Measurements from ENCODE around the gene ASTN1.
"Not testable (repeated sequence)": the region's sequence is repeated elsewhere in the genome, so short reads cannot be mapped to it uniquely, and the experiment has no call there.

The ASTN1 gene

DNA sequence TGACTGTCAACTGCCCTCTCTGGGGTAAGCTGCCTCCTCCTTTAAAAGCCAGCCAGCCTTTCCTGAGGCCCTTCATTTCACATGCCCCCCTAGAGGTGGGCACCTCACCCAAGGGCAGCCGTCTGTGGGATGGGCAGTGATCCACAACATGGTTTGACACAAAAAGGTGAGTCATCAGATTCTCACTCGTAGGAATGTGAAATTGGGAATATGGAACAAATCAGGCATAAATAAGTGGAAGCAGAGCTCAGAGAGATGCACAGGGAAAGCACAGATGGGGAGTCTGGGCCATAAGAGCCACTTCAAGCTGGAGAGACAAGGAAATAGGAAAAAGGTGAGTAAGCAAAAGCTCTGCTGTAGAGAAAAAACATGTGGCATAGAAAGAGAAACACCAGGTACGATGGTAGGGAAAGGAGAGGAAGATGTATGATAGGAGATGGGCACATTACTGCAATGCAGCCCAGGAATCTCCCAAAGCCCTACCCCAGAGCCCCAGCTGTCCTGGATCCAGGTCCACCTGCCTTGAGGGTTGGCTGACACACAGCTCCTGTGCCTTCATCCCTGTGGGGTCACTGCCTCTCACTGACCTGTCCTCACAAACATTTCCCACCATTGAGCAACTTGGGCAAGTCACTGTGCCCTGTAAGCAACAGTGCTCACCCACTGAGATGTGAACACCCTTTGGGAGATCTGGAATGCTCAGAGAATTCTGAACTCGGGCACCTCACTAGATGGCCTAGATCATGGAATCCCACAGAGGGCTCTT lies 86.6 kb downstream of the ASTN1 start:
- Histone ChIP-seq H3K27ac (ENCODE audit: low read depth in 2 of 2, low read length in 2 of 2) (no peak overlapping the region), H3K9me3 (ENCODE audit: control insufficient read depth in 2 of 2, low read length in 2 of 2) (no peaks in the 10 kb centered on the region), H3K36me3 (ENCODE audit: control insufficient read depth in 2 of 2, insufficient read depth in 2 of 2, low read length in 2 of 2) (no peaks in the 10 kb centered on the region), H3K4me3 (ENCODE audit: low read length in 2 of 2) (no peak overlapping the region), H3K4me1 (ENCODE audit: control insufficient read depth in 2 of 2, insufficient read depth in 2 of 2, low read length in 2 of 2) (no peaks in the 10 kb centered on the region), H3K9ac (ENCODE audit: low read depth in 1 of 2, low read length in 2 of 2) (no peak overlapping the region), H3K27me3 (ENCODE audit: control insufficient read depth in 2 of 2, insufficient read depth in 2 of 2, low read length in 2 of 2) (no peaks in the 10 kb centered on the region)

- Histone ChIP-seq H3K9ac (ENCODE audit: low read depth in 1 of 2, low read length in 2 of 2) (no peak overlapping the region), H3K36me3 (ENCODE audit: control insufficient read depth in 2 of 2, insufficient read depth in 2 of 2, low read length in 2 of 2) (no peaks in the 10 kb centered on the region), H3K4me3 (ENCODE audit: low read length in 2 of 2) (no peak overlapping the region), H3K9me3 (ENCODE audit: control insufficient read depth in 2 of 2, low read length in 2 of 2) (no peaks in the 10 kb centered on the region), H3K27me3 (ENCODE audit: control insufficient read depth in 2 of 2, insufficient read depth in 2 of 2, low read length in 2 of 2) (no peaks in the 10 kb centered on the region), H3K27ac (ENCODE audit: low read depth in 2 of 2, low read length in 2 of 2) (no peak overlapping the region), H3K4me1 (ENCODE audit: control insufficient read depth in 2 of 2, insufficient read depth in 2 of 2, low read length in 2 of 2) (no peaks in the 10 kb centered on the region)
Observed at GRCh38 chr1:177077006-177077405, 87.5 kb downstream of the ASTN1 start.

DNA sequence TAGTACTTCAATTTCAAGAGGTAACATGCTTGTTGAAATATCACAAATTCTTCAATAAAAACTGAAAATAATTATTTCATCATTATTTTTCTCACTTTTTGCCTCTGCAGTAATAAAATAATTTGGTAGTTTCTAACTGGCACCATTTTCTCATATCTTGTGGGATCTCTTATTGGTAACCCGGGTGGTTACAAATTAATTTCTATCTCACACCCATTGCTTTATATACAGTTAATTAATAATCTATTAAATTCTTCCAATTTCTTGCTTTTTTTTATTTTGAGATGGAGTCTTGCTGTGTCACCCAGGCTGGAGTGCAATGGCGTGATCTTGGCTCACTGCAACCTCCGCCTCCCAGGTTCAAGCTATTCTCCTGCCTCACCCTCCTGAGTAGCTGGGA lies 89.7 kb downstream of the ASTN1 start:
- H3K4me3 ChIP-seq (ENCODE audit: low read length in 2 of 2); H3K36me3 ChIP-seq (ENCODE audit: control insufficient read depth in 2 of 2, insufficient read depth in 2 of 2, low read length in 2 of 2); H3K27me3 ChIP-seq (ENCODE audit: control insufficient read depth in 2 of 2, insufficient read depth in 2 of 2, low read length in 2 of 2); H3K9me3 ChIP-seq (ENCODE audit: control insufficient read depth in 2 of 2, low read length in 2 of 2); H3K9ac ChIP-seq (ENCODE audit: low read depth in 1 of 2, low read length in 2 of 2); H3K4me1 ChIP-seq (ENCODE audit: control insufficient read depth in 2 of 2, insufficient read depth in 2 of 2, low read length in 2 of 2); H3K27ac ChIP-seq (ENCODE audit: low read depth in 2 of 2, low read length in 2 of 2): not testable (repeated sequence)

GRCh38 chr1:177069490-177069889 lies 95.0 kb downstream of the ASTN1 start:
- no peak overlapping the region for H3K4me3 ChIP-seq (ENCODE audit: low read length in 2 of 2)
- H3K4me1 ChIP-seq (ENCODE audit: control insufficient read depth in 2 of 2, insufficient read depth in 2 of 2, low read length in 2 of 2), result no peaks in the 10 kb centered on the region
- H3K9me3 ChIP-seq (ENCODE audit: control insufficient read depth in 2 of 2, low read length in 2 of 2), result no peaks in the 10 kb centered on the region
- no peak overlapping the region for H3K9ac ChIP-seq (ENCODE audit: low read depth in 1 of 2, low read length in 2 of 2)
- no peak overlapping the region for H3K27ac ChIP-seq (ENCODE audit: low read depth in 2 of 2, low read length in 2 of 2)
- no peaks in the 10 kb centered on the region for H3K27me3 ChIP-seq (ENCODE audit: control insufficient read depth in 2 of 2, insufficient read depth in 2 of 2, low read length in 2 of 2)
- H3K36me3 ChIP-seq (ENCODE audit: control insufficient read depth in 2 of 2, insufficient read depth in 2 of 2, low read length in 2 of 2), result no peaks in the 10 kb centered on the region

GRCh38 chr1:177067752-177068410 lies 96.6 kb downstream of the ASTN1 start:
- Histone ChIP-seq H3K27ac (ENCODE audit: low read depth in 2 of 2, low read length in 2 of 2) (no peak overlapping the region), H3K4me1 (ENCODE audit: control insufficient read depth in 2 of 2, insufficient read depth in 2 of 2, low read length in 2 of 2) (no peaks in the 10 kb centered on the region), H3K9ac (ENCODE audit: low read depth in 1 of 2, low read length in 2 of 2) (no peak overlapping the region), H3K27me3 (ENCODE audit: control insufficient read depth in 2 of 2, insufficient read depth in 2 of 2, low read length in 2 of 2) (no peaks in the 10 kb centered on the region), H3K36me3 (ENCODE audit: control insufficient read depth in 2 of 2, insufficient read depth in 2 of 2, low read length in 2 of 2) (no peaks in the 10 kb centered on the region), H3K4me3 (ENCODE audit: low read length in 2 of 2) (no peak overlapping the region), H3K9me3 (ENCODE audit: control insufficient read depth in 2 of 2, low read length in 2 of 2) (no peaks in the 10 kb centered on the region)

GRCh38 chr1:177065430-177065829 lies 99.1 kb downstream of the ASTN1 start:
- H3K4me3 ChIP-seq (ENCODE audit: low read length in 2 of 2), result no peak overlapping the region
- no peak overlapping the region for H3K9ac ChIP-seq (ENCODE audit: low read depth in 1 of 2, low read length in 2 of 2)
- no peaks in the 10 kb centered on the region for H3K9me3 ChIP-seq (ENCODE audit: control insufficient read depth in 2 of 2, low read length in 2 of 2)
- H3K36me3 ChIP-seq (ENCODE audit: control insufficient read depth in 2 of 2, insufficient read depth in 2 of 2, low read length in 2 of 2), result no peaks in the 10 kb centered on the region
- H3K27ac ChIP-seq (ENCODE audit: low read depth in 2 of 2, low read length in 2 of 2), result no peak overlapping the region
- H3K4me1 ChIP-seq (ENCODE audit: control insufficient read depth in 2 of 2, insufficient read depth in 2 of 2, low read length in 2 of 2), result no peaks in the 10 kb centered on the region
- H3K27me3 ChIP-seq (ENCODE audit: control insufficient read depth in 2 of 2, insufficient read depth in 2 of 2, low read length in 2 of 2), result no peaks in the 10 kb centered on the region

DNA sequence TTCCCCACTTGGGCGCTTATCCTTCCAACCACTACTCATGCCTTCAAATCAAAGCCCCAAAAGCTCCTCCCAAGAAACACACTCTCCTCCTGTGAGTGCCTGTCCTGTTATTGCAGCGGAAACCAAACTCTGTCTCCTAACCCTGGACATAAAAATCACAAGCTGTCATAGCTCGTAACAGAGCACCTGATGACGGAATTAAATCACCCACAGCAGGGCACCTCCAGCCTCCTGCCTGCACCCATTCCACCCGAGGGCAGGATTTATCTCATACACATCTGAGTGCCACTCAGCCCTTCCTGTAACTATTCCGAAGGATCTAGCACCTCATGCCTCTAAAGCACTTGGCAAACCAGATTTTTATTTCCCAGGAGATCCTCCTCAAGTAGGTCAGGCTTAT lies 100.9 kb downstream of the ASTN1 start:
- H3K4me1 ChIP-seq (ENCODE audit: control insufficient read depth in 2 of 2, insufficient read depth in 2 of 2, low read length in 2 of 2), result no peaks in the 10 kb centered on the region
- H3K9ac ChIP-seq (ENCODE audit: low read depth in 1 of 2, low read length in 2 of 2), result no peak overlapping the region
- no peak overlapping the region for H3K4me3 ChIP-seq (ENCODE audit: low read length in 2 of 2)
- no peak overlapping the region for H3K27ac ChIP-seq (ENCODE audit: low read depth in 2 of 2, low read length in 2 of 2)
- no peaks in the 10 kb centered on the region for H3K36me3 ChIP-seq (ENCODE audit: control insufficient read depth in 2 of 2, insufficient read depth in 2 of 2, low read length in 2 of 2)
- H3K27me3 ChIP-seq (ENCODE audit: control insufficient read depth in 2 of 2, insufficient read depth in 2 of 2, low read length in 2 of 2), result no peaks in the 10 kb centered on the region
- no peaks in the 10 kb centered on the region for H3K9me3 ChIP-seq (ENCODE audit: control insufficient read depth in 2 of 2, low read length in 2 of 2)

- Histone ChIP-seq H3K4me3 (ENCODE audit: low read length in 2 of 2) (no peak overlapping the region), H3K9ac (ENCODE audit: low read depth in 1 of 2, low read length in 2 of 2) (no peak overlapping the region), H3K4me1 (ENCODE audit: control insufficient read depth in 2 of 2, insufficient read depth in 2 of 2, low read length in 2 of 2) (no peaks in the 10 kb centered on the region), H3K27ac (ENCODE audit: low read depth in 2 of 2, low read length in 2 of 2) (no peak overlapping the region), H3K27me3 (ENCODE audit: control insufficient read depth in 2 of 2, insufficient read depth in 2 of 2, low read length in 2 of 2) (no peaks in the 10 kb centered on the region), H3K9me3 (ENCODE audit: control insufficient read depth in 2 of 2, low read length in 2 of 2) (no peaks in the 10 kb centered on the region), H3K36me3 (ENCODE audit: control insufficient read depth in 2 of 2, insufficient read depth in 2 of 2, low read length in 2 of 2) (no peaks in the 10 kb centered on the region)
Observed at GRCh38 chr1:177054542-177054941, 110.0 kb downstream of the ASTN1 start.

DNA sequence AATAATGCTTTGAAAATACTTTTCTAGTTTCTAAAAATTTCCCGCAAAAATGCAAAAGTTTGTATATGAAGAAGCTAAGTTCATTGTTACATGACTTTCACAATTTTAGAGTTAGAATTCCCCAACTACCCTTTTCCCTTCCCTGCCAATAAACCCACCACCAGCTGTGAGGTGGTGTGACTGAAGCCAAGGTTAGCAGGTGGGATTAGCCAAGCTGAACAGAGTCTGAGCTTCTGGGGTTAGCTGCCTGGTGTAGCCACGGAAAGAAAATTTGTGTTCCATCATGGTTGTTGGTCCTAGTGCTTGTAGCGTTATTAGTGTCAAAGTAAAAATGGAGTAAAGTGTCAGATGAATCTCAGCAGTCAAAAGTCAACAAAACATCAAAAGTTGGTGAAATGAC lies 110.9 kb downstream of the ASTN1 start:
- H3K4me1 ChIP-seq (ENCODE audit: control insufficient read depth in 2 of 2, insufficient read depth in 2 of 2, low read length in 2 of 2), result no peaks in the 10 kb centered on the region
- H3K36me3 ChIP-seq (ENCODE audit: control insufficient read depth in 2 of 2, insufficient read depth in 2 of 2, low read length in 2 of 2), result no peaks in the 10 kb centered on the region
- no peaks in the 10 kb centered on the region for H3K9me3 ChIP-seq (ENCODE audit: control insufficient read depth in 2 of 2, low read length in 2 of 2)
- H3K4me3 ChIP-seq (ENCODE audit: low read length in 2 of 2), result no peak overlapping the region
- H3K27me3 ChIP-seq (ENCODE audit: control insufficient read depth in 2 of 2, insufficient read depth in 2 of 2, low read length in 2 of 2), result no peaks in the 10 kb centered on the region
- no peak overlapping the region for H3K9ac ChIP-seq (ENCODE audit: low read depth in 1 of 2, low read length in 2 of 2)
- no peak overlapping the region for H3K27ac ChIP-seq (ENCODE audit: low read depth in 2 of 2, low read length in 2 of 2)

- H3K36me3 ChIP-seq (ENCODE audit: control insufficient read depth in 2 of 2, insufficient read depth in 2 of 2, low read length in 2 of 2), result no peaks in the 10 kb centered on the region
- H3K27ac ChIP-seq (ENCODE audit: low read depth in 2 of 2, low read length in 2 of 2), result no peak overlapping the region
- H3K4me3 ChIP-seq (ENCODE audit: low read length in 2 of 2), result no peak overlapping the region
- H3K9ac ChIP-seq (ENCODE audit: low read depth in 1 of 2, low read length in 2 of 2), result no peak overlapping the region
- no peaks in the 10 kb centered on the region for H3K4me1 ChIP-seq (ENCODE audit: control insufficient read depth in 2 of 2, insufficient read depth in 2 of 2, low read length in 2 of 2)
- H3K9me3 ChIP-seq (ENCODE audit: control insufficient read depth in 2 of 2, low read length in 2 of 2), result no peaks in the 10 kb centered on the region
- no peaks in the 10 kb centered on the region for H3K27me3 ChIP-seq (ENCODE audit: control insufficient read depth in 2 of 2, insufficient read depth in 2 of 2, low read length in 2 of 2)
Observed at GRCh38 chr1:177048314-177049069, 116.0 kb downstream of the ASTN1 start.

Measured in mucosa of rectum (tissue), 2 donors.